Large intestine (tissue), 3 donors: ENCODE measurements around the gene DCP1B. TPM values are rescaled to one million over a fixed set of nuclear protein-coding genes. Genes with fewer than 3 reads are reported as not detected.

ENCODE experiments used
- DNase-seq, 2 donors: peaks; one replicate each; pipeline versions ENCODE4 v3.0.0 to v3.0.0-alpha.2; 2013
- H3K27ac ChIP-seq: one replicate; pipeline ENCODE4 v1.5.1; 2013; ENCODE audit warnings: low read length
- H3K27me3 ChIP-seq: 2 replicates; pipeline ENCODE4 v1.6.1; 2013; ENCODE audit warnings: low read length; ENCODE audit not compliant: control insufficient read depth, insufficient read depth
- H3K36me3 ChIP-seq: 2 replicates; pipeline ENCODE4 v1.6.1; 2013; ENCODE audit warnings: low read length; ENCODE audit not compliant: control insufficient read depth, insufficient read depth
- H3K4me1 ChIP-seq: one replicate; pipeline ENCODE4 v1.6.1; 2013; ENCODE audit warnings: low read length; ENCODE audit not compliant: control insufficient read depth, insufficient read depth
- H3K4me3 ChIP-seq: one replicate; pipeline ENCODE4 v1.5.1; 2013; ENCODE audit warnings: low read length
- H3K9me3 ChIP-seq: one replicate; pipeline ENCODE4 v1.6.1; 2013; ENCODE audit warnings: mild to moderate bottlenecking, low read depth, low read length, moderate library complexity; ENCODE audit not compliant: control insufficient read depth
- WGBS: methylation state at CpG from one replicate; pipeline ENCODE4 v1.1.5; 2013; ENCODE audit warnings: low lambda C conversion rate; ENCODE audit not compliant: insufficient coverage; 5-methylcytosine and 5-hydroxymethylcytosine counted together
- polyA plus RNA-seq: library from polyadenylated mRNA; unstranded; fragments of 120-200 nt; gene quantifications from one replicate; pipeline ENCODE4 v1.2.1, GENCODE V29; 2013

The DCP1B gene
- polyA plus RNA-seq, 1 donor: 17.2 TPM

- WGBS: no CpG with 5 or more reads among the region's 15 CpGs
- no peaks in the 10 kb centered on the region for H3K9me3 ChIP-seq
- no peak overlapping the region for H3K27ac ChIP-seq
- H3K27me3 ChIP-seq: peaks cover 2% of the 10 kb centered on the region
- no peak overlapping the region for H3K4me3 ChIP-seq
- no peaks in the 10 kb centered on the region for H3K36me3 ChIP-seq
- no peak for DNase-seq
- no peaks in the 10 kb centered on the region for H3K4me1 ChIP-seq
Observed at GRCh38 chr12:1927751-1928351, 76.4 kb downstream of the DCP1B start.

GRCh38 chr12:1927051-1927680 lies 77.1 kb downstream of the DCP1B start:
- no peak for DNase-seq
- Histone ChIP-seq H3K4me3 (no peak overlapping the region), H3K4me1 (no peaks in the 10 kb centered on the region), H3K27me3 (peaks cover 8% of the 10 kb centered on the region), H3K9me3 (no peaks in the 10 kb centered on the region), H3K27ac (no peak overlapping the region), H3K36me3 (no peaks in the 10 kb centered on the region)
- WGBS: no CpG with 5 or more reads among the region's 11 CpGs

- H3K27ac ChIP-seq: no peak overlapping the region
- DNase-seq: no peak
Observed at GRCh38 chr12:1926251-1926657, 78.0 kb downstream of the DCP1B start.

GRCh38 chr12:1925684-1926006 lies 78.6 kb downstream of the DCP1B start:
- no peaks in the 10 kb centered on the region for H3K36me3 ChIP-seq
- DNase-seq: no peak
- peaks cover 8% of the 10 kb centered on the region for H3K27me3 ChIP-seq
- WGBS: no CpG with 5 or more reads among the region's 3 CpGs
- no peaks in the 10 kb centered on the region for H3K4me1 ChIP-seq
- no peaks in the 10 kb centered on the region for H3K9me3 ChIP-seq
- H3K4me3 ChIP-seq: no peak overlapping the region
- H3K27ac ChIP-seq: no peak overlapping the region

More at GRCh38 chr12:1926251-1926657, 78.0 kb downstream of the DCP1B start:
- H3K27me3 ChIP-seq: peaks cover 8% of the 10 kb centered on the region
- H3K9me3 ChIP-seq: no peaks in the 10 kb centered on the region
- no peaks in the 10 kb centered on the region for H3K4me1 ChIP-seq
- H3K4me3 ChIP-seq: no peak overlapping the region
- no CpG with 5 or more reads among the region's 7 CpGs for WGBS
- no peaks in the 10 kb centered on the region for H3K36me3 ChIP-seq

- DNase-seq: no peak
- H3K27ac ChIP-seq: no peak overlapping the region
- no peaks in the 10 kb centered on the region for H3K4me1 ChIP-seq
- peaks cover 8% of the 10 kb centered on the region for H3K27me3 ChIP-seq
- H3K4me3 ChIP-seq: no peak overlapping the region
- WGBS: no CpG with 5 or more reads among the region's 7 CpGs
- H3K36me3 ChIP-seq: no peaks in the 10 kb centered on the region
- H3K9me3 ChIP-seq: no peaks in the 10 kb centered on the region
Observed at GRCh38 chr12:1924996-1925683, 79.1 kb downstream of the DCP1B start.

GRCh38 chr12:1922985-1923384 lies 81.3 kb downstream of the DCP1B start:
- DNase-seq: no peak
- 93% methylated on average over 5 of the region's 12 CpGs for WGBS

GRCh38 chr12:1922075-1922709 lies 82.1 kb downstream of the DCP1B start:
- no peak for DNase-seq
- no CpG with 5 or more reads among the region's 40 CpGs for WGBS

More at GRCh38 chr12:1922985-1923384, 81.3 kb downstream of the DCP1B start:
- Histone ChIP-seq H3K4me3 (no peak overlapping the region), H3K27me3 (peaks cover 8% of the 10 kb centered on the region), H3K36me3 (no peaks in the 10 kb centered on the region), H3K9me3 (no peaks in the 10 kb centered on the region), H3K27ac (no peak overlapping the region), H3K4me1 (no peaks in the 10 kb centered on the region)

GRCh38 chr12:1920971-1921370 lies 83.3 kb downstream of the DCP1B start:
- Histone ChIP-seq H3K4me1 (peaks cover 3% of the 10 kb centered on the region), H3K36me3 (no peaks in the 10 kb centered on the region), H3K27me3 (peaks cover 6% of the 10 kb centered on the region), H3K9me3 (no peaks in the 10 kb centered on the region), H3K4me3 (no peak overlapping the region), H3K27ac (no peak overlapping the region)
- DNase-seq: no peak
- WGBS: 100% methylated on average over 1 of the region's 17 CpGs

More at GRCh38 chr12:1922075-1922709, 82.1 kb downstream of the DCP1B start:
- no peaks in the 10 kb centered on the region for H3K9me3 ChIP-seq
- H3K27ac ChIP-seq: no peak overlapping the region
- peaks cover 2% of the 10 kb centered on the region for H3K4me1 ChIP-seq
- H3K36me3 ChIP-seq: no peaks in the 10 kb centered on the region
- H3K27me3 ChIP-seq: peaks cover 8% of the 10 kb centered on the region
- H3K4me3 ChIP-seq: no peak overlapping the region

- no peak for DNase-seq
- peaks cover 3% of the 10 kb centered on the region for H3K4me1 ChIP-seq
- H3K9me3 ChIP-seq: no peaks in the 10 kb centered on the region
- peaks cover 6% of the 10 kb centered on the region for H3K27me3 ChIP-seq
- H3K27ac ChIP-seq: no peak overlapping the region
- WGBS: no CpG with 5 or more reads among the region's 13 CpGs
- no peaks in the 10 kb centered on the region for H3K36me3 ChIP-seq
- no peak overlapping the region for H3K4me3 ChIP-seq
Observed at GRCh38 chr12:1920436-1920835, 83.8 kb downstream of the DCP1B start.

GRCh38 chr12:1919763-1920162 lies 84.5 kb downstream of the DCP1B start:
- peaks cover 3% of the 10 kb centered on the region for H3K4me1 ChIP-seq
- DNase-seq: no peak
- 100% methylated on average over 1 of the region's 3 CpGs for WGBS
- H3K4me3 ChIP-seq: no peak overlapping the region
- H3K27ac ChIP-seq: no peak overlapping the region
- peaks cover 6% of the 10 kb centered on the region for H3K27me3 ChIP-seq
- no peaks in the 10 kb centered on the region for H3K36me3 ChIP-seq
- H3K9me3 ChIP-seq: no peaks in the 10 kb centered on the region
